ENCODE results near the gene KATNAL2. TPM values are rescaled to one million over a fixed set of nuclear protein-coding genes. Genes with fewer than 3 reads are reported as not detected.
"Not testable (repeated sequence)": the region's sequence is repeated elsewhere in the genome, so short reads cannot be mapped to it uniquely, and the experiment has no call there.

Gene KATNAL2
- total RNA-seq, 1 donor from 2014 or later: 3.8 TPM

- no peak for DNase-seq
- Histone ChIP-seq H3K9me3 (no peaks in the 10 kb centered on the region), H3K4me3 (no peak overlapping the region), H3K4me1 (no peaks in the 10 kb centered on the region), H3K36me3 (no peaks in the 10 kb centered on the region), H3K27ac (no peak overlapping the region), H3K27me3 (ENCODE audit: low read depth) (no peaks in the 10 kb centered on the region)
- intact Hi-C loops (cut with DNase I): no loop called here
- no peak for ATAC-seq
- TF ChIP-seq CTCF (IDR thresholded peaks at IDR 0.05): no peak
Observed at GRCh38 chr18:46958209-46958608, 40.8 kb downstream of the KATNAL2 start.

GRCh38 chr18:46963656-46964578 lies 46.5 kb downstream of the KATNAL2 start:
- H3K27me3 ChIP-seq (ENCODE audit: low read depth); H3K27ac ChIP-seq; H3K4me1 ChIP-seq; H3K4me3 ChIP-seq; H3K9me3 ChIP-seq; DNase-seq; intact Hi-C loops (cut with DNase I); H3K36me3 ChIP-seq: not testable (repeated sequence)
- ATAC-seq: peak; percentile 31 to 64

- H3K4me3 ChIP-seq; H3K27ac ChIP-seq; intact Hi-C loops (cut with DNase I): not testable (repeated sequence)
Observed at GRCh38 chr18:46964579-46965293, 47.3 kb downstream of the KATNAL2 start.

GRCh38 chr18:46966266-46966665 lies 48.9 kb downstream of the KATNAL2 start:
- H3K27ac ChIP-seq; ATAC-seq; H3K9me3 ChIP-seq; intact Hi-C loops (cut with DNase I); H3K27me3 ChIP-seq (ENCODE audit: low read depth); H3K36me3 ChIP-seq; DNase-seq; H3K4me3 ChIP-seq; H3K4me1 ChIP-seq: not testable (repeated sequence)

More at GRCh38 chr18:46964579-46965293, 47.3 kb downstream of the KATNAL2 start:
- H3K36me3 ChIP-seq; DNase-seq; H3K9me3 ChIP-seq; H3K4me1 ChIP-seq; H3K27me3 ChIP-seq (ENCODE audit: low read depth): not testable (repeated sequence)
- ATAC-seq: peak; percentile 21 to 65

- H3K9me3 ChIP-seq; H3K27ac ChIP-seq; intact Hi-C loops (cut with DNase I); H3K36me3 ChIP-seq; DNase-seq; H3K4me1 ChIP-seq; H3K27me3 ChIP-seq (ENCODE audit: low read depth); H3K4me3 ChIP-seq: not testable (repeated sequence)
- ATAC-seq: peak in 1 of 2 donors; percentile 32
Observed at GRCh38 chr18:46969551-46969950, 52.1 kb downstream of the KATNAL2 start.

GRCh38 chr18:47019870-47020269 lies 102.5 kb downstream of the KATNAL2 start:
- H3K9me3 ChIP-seq; ATAC-seq; intact Hi-C loops (cut with DNase I); H3K4me1 ChIP-seq; DNase-seq; H3K27ac ChIP-seq; H3K27me3 ChIP-seq (ENCODE audit: low read depth); H3K36me3 ChIP-seq; H3K4me3 ChIP-seq: not testable (repeated sequence)

- ATAC-seq: peak in 1 of 2 donors; percentile 35
- intact Hi-C loops (cut with DNase I); H3K4me3 ChIP-seq; H3K4me1 ChIP-seq; H3K27me3 ChIP-seq (ENCODE audit: low read depth); DNase-seq; H3K27ac ChIP-seq; H3K9me3 ChIP-seq; H3K36me3 ChIP-seq: not testable (repeated sequence)
Observed at GRCh38 chr18:47020757-47021156, 103.4 kb downstream of the KATNAL2 start.

GRCh38 chr18:47022821-47023220 lies 105.4 kb downstream of the KATNAL2 start:
- H3K4me3 ChIP-seq; H3K36me3 ChIP-seq; H3K27ac ChIP-seq; H3K4me1 ChIP-seq; ATAC-seq; intact Hi-C loops (cut with DNase I); DNase-seq; H3K9me3 ChIP-seq; H3K27me3 ChIP-seq (ENCODE audit: low read depth): not testable (repeated sequence)

- H3K36me3 ChIP-seq; H3K9me3 ChIP-seq; DNase-seq; intact Hi-C loops (cut with DNase I); H3K27me3 ChIP-seq (ENCODE audit: low read depth); H3K27ac ChIP-seq; H3K4me3 ChIP-seq; H3K4me1 ChIP-seq: not testable (repeated sequence)
- ATAC-seq: peak; percentile 41 to 54
Observed at GRCh38 chr18:47023769-47024465, 106.5 kb downstream of the KATNAL2 start.

- DNase-seq; H3K4me1 ChIP-seq; H3K9me3 ChIP-seq; H3K4me3 ChIP-seq; intact Hi-C loops (cut with DNase I); H3K36me3 ChIP-seq; H3K27ac ChIP-seq; H3K27me3 ChIP-seq (ENCODE audit: low read depth): not testable (repeated sequence)
- peak in 1 of 2 donors; percentile 4 for ATAC-seq
Observed at GRCh38 chr18:47025557-47026174, 108.3 kb downstream of the KATNAL2 start.

- H3K4me1 ChIP-seq; H3K27me3 ChIP-seq (ENCODE audit: low read depth); H3K9me3 ChIP-seq; H3K4me3 ChIP-seq; H3K36me3 ChIP-seq; intact Hi-C loops (cut with DNase I); ATAC-seq; H3K27ac ChIP-seq; DNase-seq: not testable (repeated sequence)
Observed at GRCh38 chr18:47028738-47029137, 111.3 kb downstream of the KATNAL2 start.
